HT-29 (cell line): ENCODE measurements around the gene PCP4. TPM values are rescaled to one million over a fixed set of nuclear protein-coding genes. Genes with fewer than 3 reads are reported as not detected.

ENCODE experiments used
- DNase-seq: peaks from one replicate; pipeline ENCODE4 v3.0.0-alpha.2; 2015; ENCODE audit warnings: low spot score
- total RNA-seq: library from RNA; depleted of rRNA; stranded (reverse); fragments of >200 nt; shearing (Covaris generic); gene quantifications from 2 replicates; pipeline ENCODE4 v1.2.3, GENCODE V29; 2014; rRNA removed

Gene PCP4
- not detected in 2 replicates for total RNA-seq

DNA sequence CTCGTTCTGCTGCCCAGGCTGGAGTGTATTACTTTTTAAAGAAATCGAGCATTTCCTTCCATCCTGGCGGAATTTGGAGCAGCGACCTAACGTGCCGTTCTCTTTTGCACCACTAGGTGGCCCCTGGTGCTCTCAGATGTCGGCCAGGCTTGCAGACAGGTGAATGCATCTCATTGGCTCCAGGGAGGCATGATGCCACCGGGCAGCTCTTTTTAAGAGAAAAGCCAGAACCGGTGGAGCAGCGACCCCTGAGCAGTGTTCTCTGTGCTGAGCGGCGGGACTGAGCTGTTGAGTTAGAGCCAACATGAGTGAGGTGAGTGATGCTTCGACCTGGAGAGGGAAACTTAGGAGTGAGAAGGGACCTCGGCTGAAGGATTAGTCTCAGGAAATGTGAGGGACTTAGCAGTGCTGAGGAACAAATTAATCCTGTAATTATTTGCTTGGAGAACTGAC is at the start of gene PCP4:
Gene PCP4, plus strand, starts transcription at position 241 of the 453 bp plus-strand sequence. Its CDS starts 64 bp downstream, at position 305.
- DNase-seq: peak; percentile 45

DNA sequence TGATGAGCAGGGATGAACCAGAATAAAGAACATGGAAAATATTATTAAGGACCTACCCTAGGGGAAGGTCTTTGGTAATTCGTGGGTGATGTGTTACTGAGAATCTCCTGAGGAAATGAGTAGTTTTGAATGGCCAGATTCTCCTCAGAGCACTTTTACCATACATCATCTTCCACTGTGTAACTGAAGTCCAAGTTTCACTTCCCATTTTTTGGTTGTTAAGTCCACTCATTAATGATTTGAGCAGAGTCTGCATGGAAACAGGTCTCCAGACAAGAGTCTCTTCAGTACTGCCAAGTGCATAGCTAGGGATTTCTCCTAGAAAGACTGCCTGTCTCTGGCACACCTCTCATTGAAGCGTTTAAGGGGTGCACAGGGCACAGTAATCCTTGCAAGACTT is 48.7 kb upstream of the PCP4 start:
- DNase-seq: no peak

DNA sequence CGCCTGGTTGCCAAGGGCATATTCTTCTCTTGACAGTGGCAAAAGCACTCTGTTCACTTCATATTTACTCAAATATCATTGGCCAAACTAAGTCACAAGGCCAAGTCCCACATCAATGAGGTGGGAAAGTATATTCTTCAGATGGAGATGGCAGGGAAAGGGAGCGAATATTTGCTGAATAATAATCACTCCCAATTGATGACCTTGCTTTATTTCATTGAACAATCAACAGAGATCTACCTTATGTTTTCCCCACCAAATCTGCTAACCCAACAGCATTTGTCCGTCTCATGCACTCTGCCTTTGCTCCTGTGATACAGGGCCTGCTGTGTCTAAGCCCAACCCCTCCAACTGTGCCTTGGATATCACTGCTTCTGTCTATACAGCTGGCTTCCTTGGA is 45.2 kb upstream of the PCP4 start:
- no peak for DNase-seq

DNA sequence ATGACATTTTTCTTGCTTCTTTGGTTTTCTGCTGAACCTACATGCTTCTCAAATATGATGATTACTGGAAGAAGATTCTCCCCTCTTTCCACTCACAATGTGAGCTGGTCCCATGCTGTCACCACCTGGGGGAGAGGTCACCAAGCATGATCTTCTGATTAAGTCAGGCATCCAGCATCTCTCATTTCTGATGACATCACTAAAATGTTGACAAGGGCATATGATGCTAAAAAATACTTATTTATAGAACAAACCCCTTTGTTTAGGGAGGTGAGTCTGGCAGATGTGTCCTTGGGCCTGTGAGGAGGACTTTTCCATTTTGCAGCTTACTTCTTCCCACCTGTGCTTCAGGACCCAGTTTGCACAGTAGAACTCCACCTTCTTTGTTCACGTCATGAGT is 42.0 kb upstream of the PCP4 start:
- DNase-seq: no peak

DNA sequence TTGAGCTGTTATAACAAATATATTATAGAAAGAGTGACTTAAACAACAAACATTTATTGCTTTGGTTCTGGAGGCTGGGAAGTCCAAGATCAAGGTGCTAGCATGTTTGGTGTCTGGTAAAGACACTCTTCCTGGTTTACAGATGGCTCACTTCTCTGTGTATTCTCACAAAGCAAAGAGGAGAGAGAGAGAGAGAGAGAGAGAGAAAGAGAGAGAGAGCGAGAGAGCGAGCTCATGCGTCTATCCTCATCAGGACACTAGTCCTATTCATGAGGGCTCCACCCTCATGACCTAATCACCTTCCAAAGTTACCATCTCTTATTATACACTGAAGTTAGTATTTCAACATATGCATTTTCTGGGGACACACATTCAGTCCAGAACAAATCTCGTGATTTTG is 32.7 kb upstream of the PCP4 start:
- no peak for DNase-seq

DNA sequence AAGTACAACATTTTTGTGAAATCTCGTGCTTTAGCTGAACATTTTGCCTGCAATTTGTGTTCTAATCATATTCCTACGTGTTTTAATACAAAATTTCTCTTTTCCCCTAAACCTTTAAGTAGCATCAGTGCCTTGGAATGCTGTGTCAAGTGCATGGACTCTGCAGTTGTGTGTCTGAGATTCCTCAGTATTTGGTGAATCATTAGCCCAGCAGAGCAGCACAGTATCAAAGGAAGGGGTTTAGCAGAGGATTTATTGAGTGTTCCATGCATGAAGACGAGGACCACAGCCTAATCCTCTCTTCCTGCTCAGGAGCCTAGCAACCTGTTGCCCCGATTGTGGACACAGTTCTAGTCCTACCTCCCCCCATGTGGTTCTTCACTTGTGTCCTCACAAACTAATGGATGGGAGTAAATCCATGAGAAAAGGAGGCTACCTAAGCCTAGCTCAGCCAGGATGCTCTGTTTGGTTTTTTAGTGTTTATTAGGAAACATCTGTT is 29.3 kb upstream of the PCP4 start:
- no peak for DNase-seq

DNA sequence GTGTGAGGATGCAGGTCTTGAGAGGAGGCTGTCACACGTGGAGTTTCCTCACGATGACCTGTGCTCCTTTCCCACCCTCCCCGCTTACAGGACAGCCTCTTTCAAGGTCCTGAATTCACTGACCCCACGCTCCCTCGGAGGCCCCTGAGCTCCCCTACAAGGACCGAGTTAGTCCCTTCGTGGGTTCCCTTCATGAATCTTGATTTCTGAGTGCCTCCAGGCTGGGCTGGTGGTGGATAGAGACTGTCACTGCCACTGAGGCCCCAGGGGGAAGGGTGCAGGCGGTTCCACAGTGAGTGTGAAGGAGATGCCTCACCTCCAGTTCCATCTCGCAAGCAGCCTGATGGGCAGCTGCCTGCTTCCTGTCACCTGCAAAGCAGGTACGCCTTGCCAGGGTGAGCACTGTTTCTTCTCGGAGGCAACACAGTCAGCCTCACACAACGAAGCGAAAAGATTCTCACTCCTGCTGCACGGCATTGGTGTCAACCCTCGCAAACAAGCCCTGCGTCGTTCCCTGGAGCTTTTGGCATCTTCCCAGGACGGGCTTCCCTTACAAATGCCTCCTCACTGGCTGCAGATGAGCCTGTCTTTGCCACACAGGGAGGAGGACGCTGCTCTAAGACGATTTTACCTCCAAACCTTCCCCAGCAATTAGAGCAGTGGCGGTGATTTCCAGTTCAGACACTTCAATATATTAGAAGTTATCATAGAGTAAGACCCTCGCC is 26.7 kb upstream of the PCP4 start:
- DNase-seq: no peak

DNA sequence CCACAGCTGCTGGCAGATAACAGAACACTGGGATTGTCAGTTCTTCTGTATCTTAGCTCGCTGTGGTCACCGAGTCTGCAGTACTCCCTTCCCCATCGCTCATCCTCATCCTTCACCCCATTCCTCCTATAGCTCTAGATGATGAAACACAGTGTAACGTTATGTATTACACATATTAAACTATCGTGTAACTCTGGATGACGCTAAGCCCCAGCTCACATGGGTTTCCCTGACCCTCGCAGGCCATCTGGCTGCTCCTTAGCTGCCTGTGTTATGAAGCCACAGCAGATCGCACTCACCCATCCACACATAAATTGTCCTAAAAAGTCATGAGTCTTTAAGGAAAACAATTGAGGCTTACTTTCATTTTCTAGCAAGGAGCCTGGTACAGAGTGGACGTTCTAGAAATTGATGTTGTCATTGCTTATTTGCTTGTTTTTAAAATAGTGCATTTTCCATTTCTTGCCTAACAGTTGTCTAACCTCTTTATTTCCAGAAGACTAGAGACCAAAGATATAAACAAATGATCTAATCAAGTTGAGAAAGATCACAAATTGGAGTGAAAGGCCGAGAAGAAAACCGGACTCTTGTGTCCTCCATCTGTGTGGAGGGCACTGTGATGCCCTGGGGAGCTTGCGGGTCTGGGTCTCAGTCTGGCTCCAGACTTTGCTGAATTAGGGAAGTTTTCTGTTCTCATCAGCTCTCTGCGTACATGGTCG is 24.3 kb upstream of the PCP4 start:
- no peak for DNase-seq

DNA sequence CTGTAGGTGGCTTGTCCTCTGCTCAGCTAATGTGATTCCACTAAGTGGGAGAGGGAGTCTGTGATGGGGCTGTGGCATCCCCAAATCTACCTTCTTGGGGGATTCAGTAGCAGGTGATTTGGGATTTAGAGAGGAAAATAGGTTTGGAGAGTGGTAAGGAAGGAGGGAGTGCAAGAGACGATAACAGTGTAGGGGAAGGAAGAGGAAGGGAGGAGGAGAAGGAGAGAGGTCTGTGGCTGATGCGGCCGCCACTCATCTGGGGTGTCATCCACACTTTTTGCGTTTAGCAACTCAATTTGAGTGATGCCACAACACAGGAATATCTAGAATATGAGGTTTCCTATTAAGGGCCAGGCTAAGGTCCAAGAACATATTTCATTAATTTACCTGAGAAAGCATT is 23.8 kb upstream of the PCP4 start:
- DNase-seq: no peak

DNA sequence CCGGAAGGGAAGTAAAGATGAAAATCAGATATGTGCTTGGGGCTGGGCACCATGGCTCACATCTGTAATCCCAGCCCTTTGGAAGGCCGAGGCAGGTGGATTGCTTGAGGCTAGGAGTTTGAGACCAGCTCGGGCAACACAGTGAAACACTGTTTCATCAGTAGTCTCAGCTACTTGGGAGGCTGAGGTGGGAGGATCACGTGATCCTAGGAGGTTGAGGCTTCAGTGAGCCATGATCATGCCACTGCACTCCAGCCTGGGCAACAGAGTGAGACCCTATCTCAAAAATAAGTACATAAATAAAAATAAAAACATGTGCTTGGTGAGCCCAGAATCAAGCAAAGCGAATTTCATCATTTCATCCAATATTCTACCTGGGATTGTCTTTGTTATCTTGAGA is 23.3 kb upstream of the PCP4 start:
- DNase-seq: no peak

DNA sequence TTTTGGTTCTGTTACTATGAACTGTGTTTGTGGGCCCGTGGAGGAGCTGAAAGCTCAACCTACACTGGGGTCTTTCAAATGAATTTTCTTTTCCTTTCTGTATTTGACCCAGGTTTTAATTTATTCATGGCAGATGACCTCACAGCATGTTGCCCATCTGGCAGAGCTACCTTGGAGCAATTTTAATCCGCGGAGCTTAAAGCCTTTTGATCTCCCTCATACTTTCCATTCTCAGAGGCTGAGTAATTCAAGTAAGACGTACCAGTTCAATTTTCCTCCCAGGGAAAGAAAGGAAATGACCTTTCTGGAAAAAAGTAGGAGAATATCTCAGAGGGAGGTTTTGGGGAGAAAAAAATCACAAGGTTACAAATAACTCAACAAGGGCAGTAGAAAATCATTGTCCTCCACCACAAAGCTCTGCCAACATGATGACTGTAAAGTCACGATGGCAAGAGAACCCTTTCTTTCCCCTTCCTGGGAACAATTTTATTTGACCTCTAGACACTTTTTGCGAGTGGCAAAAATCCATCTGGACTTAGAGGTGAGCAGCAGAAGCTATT is 21.6 kb upstream of the PCP4 start:
- no peak for DNase-seq

DNA sequence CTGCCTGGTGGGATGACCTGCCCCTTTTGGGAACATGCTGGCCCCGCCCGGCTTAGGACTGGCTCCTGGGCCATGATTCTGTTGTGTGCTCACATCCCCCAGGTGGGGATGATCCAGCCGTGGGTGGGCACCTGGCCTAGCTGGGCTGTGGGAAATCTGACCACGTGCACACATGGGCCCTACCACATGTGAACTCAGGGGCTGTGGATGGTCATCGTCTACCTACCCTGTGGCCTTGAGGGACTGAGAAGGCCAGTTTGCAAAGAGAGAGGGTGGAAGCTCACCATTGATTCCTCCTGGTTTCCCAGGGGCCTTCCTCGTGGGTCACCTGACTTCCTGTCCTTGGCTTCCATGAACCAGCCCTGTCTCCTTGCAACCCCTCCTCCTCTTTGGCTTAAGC is 19.4 kb upstream of the PCP4 start:
- DNase-seq: no peak

DNA sequence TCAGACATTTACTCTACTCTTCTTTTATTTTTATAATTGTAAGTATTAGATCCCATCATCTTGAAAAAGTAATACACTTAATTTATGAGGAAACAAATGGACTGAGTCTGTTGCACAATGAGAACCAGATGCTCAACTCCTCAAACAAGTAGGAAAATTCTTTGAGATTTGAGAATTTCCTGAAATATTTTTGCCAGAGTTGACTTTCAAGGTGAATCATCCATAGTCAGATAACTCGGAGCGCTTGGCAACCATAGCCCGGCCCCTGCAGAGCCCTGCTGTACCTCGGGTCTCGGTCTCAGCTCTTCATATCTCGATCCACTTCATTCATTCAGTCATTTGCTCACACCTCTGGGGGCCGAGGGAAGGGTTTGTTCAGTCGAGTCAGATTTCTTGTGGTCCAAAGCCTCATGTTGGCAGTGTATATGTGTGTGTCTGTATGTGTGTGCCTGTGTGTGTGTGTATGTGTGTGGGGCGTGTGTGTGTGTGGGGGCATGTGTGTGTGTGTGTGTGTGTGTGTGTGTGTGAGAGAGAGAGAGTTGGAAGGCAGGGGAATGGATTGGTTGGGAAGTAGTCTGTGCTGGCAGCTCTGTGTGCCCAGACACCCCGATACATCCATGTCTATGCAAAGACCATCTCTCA is 18.1 kb upstream of the PCP4 start:
- no peak for DNase-seq

DNA sequence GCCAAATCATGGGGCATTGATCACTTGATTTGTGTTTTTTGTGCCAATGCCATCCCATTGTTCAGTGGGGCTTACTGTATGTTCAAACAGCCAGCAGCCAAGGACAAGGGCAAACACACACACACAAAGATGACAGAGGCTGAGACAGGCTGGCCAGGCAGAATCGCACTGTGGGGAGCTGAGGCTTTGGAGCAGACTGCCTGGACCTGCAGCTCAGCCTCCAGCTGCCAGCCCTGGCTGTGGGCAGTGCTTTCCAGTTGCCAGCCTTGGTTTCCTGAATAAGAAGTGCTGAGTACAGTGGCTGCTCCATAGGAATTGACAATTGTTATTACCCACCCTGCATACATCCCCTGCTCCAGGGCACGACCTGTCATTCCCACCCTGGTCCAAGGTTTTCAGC is 16.9 kb upstream of the PCP4 start:
- no peak for DNase-seq

DNA sequence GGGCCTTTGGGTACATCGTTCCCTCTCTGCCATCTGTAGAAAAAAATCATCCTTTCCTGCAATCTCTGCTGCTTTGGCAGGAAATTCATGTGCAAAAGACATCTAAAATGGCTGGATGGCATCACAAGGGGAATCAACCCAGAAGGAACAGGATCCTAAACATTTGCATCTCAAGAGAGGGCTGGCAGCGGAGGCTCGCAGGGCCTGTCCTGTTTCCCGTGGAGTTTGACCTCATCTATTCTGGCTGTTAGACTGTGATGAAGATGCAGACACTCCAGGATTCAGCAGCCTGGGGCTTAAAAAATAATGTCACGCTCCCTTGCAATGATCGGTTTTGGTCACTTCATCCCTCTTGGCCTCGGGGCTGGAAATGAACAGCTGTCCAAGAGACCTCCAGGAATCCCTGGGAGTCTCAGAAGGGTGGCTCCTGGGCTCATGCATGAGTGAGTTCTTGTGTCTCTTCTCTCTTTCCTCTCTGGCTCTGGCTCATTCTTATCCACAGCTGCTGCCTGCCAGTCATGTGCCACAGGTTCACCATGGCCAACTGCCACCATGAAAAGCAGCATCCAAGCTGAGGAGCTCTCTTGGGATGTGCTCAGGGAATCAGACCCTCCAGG is 16.1 kb upstream of the PCP4 start:
- no peak for DNase-seq

DNA sequence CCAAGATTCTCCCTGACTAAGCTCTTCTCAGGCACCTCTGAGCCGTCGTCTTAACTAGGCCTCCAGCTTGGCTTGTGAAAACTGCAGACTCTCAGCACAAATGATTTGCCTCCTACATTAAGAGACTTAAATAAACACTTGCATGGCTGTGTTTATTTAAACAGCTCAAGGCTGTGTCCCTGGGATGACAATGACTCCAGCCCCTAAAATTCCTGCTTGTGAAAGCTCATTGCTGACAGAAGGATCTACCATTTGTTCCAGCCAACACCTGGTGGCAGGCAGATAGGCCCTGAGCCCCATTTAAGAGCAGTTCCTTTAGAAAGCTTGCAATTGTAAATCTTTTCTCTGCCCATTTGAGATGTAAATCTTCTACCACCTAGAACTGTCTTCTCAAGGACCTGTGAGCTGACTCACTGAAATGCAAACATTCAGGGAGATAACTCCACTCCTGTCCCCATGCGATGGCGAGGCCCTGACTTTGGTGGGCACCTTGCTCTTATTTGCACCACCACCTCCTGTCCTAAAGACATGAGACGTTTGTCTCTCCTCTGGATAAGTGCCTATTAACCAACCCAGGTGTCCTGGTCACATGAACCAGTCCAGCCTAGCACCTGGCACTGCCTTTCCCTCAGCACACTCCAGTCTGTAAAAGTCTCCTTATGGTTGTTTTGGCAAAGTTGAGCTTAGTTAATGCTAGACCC is 15.1 kb upstream of the PCP4 start:
- DNase-seq: no peak

DNA sequence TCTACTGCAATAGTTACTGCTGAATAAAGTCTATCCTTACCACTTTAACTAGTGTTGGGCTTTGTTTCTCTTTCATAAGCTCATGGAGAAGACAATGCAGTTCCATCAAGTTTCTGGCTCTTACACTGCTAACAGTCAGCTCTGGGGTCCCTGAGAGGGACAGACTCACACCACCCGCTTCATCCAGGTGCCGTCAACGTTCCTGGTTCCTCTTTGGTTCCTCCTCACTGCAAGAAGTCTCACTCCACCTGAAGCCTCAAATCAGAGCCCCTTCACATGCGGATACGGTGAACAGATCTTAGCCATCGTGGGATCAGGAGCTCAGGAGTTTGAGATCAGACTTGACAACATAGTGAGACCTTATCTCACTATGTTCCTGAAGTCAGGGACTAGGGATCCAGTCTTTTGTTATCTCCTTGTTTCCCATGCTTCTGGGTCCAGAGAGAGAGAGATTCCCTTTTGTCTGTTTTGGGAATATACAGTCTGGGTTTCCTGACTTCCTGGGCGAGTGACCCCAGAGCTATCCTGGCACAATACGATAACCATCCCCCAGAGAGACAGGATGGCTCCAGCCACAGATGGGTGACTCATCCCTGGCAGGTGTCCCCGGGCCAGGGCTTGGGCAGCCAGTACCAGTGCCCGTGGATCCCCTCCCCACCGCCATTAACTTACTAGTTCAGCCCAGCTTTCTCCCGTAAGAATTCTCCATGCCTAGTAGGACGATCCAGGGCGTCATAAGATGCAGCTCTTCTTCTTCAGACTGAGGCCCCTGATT is 14.3 kb upstream of the PCP4 start:
- no peak for DNase-seq

DNA sequence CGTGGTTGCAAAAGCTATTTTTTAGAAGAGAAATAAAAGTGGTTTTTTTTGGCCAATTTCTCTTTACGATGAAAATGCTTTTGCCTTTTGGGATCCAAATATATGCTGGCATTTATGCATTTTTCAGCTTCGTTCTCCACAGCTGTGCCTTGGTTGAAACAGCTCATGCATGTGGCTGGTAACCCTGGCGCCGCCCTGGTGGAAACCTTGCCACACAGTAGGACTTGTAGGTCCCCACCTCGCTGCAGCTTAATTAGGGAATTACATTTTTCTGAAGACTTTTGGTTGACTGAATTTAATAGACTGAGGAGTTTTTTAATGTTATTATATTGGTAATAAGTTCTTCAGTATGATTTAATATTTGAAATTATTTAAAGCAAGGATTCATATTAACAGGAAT is 12.7 kb upstream of the PCP4 start:
- no peak for DNase-seq

DNA sequence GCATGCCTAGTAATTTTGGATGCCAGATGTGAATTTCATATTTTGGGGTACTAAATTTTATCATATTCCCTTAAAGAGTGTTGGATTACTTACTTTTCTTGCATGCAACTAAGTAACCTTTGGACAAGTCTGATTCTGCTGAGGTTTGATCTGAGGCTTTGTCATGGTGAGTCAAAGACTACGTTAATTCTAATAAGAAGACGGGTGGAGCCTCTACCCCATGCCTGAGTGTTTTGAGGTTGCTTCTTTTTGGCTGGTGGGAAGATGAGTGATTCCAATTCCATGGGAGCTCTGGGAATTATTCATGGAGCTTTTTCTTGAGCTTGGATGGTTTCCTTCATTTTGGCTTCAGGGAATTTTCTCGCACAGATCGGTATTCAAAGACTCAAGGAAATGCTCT is 11.6 kb upstream of the PCP4 start:
- DNase-seq: no peak

DNA sequence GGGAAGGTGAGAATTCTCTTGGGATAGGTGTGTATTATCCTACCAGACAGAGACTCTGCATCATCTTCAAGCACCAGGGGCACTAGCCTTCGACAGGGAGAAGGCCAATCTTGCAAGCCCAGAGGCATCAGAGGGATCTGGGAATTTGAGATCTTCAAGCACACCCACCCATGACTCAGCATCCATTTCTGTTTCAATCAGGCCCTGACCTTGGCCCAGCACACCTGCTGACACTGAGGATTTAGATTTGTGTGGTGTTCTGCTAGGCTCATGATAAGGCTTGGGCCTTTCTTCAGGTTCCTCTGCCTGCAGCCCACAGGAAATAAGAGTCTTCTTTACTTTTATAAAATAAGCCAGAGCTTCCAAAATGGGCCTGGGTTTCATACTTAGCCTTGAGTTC is 6.6 kb upstream of the PCP4 start:
- DNase-seq: no peak
